ENCODE results near the gene FHIT. TPM values are rescaled to one million over a fixed set of nuclear protein-coding genes. Genes with fewer than 3 reads are reported as not detected.

FHIT gene
- 3.8 and 11.9 TPM in 2 replicates for total RNA-seq

DNA sequence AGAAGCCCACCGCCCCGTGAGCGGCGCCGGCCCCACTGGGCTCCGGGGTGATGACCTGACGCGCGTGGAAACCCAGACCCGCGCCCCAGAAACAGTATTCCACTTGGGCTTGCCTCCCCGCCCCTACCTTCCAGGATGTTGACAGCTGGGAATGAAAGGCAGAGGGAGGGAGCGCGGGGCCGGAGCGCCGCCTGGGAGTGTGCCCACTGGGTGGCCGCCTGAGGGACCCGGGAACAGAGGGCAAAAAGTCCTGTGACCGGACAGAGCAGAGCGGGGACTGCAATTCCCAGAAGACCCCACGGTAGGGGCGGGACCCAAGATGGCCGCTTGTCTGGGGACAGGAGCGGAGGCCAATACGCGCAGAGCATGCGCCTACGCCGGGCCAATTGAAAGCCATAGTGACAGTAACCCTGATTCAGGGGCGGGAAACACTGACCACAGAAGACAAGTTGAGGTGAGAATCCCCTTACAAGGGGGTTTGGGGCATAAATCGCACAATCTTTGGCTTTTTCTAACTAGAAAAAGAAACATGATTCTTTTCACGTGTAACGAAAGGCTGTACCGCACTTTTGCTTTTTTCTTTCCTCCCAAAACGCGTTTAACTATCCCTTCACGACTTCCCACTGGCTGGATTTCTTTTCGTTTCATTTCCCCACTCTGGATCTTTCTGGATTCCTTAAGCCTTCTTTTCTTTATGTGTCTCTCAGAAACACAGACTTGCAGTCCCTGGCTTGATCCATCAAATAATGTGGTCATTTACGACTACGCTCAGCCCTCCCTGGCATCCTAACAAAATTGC, at the start of gene FHIT:
Gene FHIT (minus strand): TSS at position 279 of the 799 bp plus-strand sequence.

Measured in nasal cavity respiratory epithelium epithelial cell of viscerocranial mucosa (primary cell).